Testis (tissue), 2 donors: ENCODE measurements around the gene RASL10A.

Source experiments
- CTCF ChIP-seq, 3 experiments: fragments of 450-650 bp in 2 of 3; fragments of 200-600 bp in 1 of 3; sonication (generic) in 1 of 3; IDR thresholded peaks; one replicate each; pipeline ENCODE4 v1.5.1; 2016 to 2019; ENCODE audit warnings: antibody characterized with exemption in 3 of 3, mild to moderate bottlenecking in 2 of 3, moderate library complexity in 1 of 3
- POLR2A ChIP-seq: fragments of 450-650 bp; IDR thresholded peaks from one replicate; pipeline ENCODE4 v1.6.1; 2017; ENCODE audit warnings: antibody characterized with exemption, mild to moderate bottlenecking, moderate library complexity

GRCh38 chr22:29288837-29289236 lies 26.7 kb downstream of the RASL10A start:
- TF ChIP-seq CTCF (IDR thresholded peaks at IDR 0.05): no peak
- TF ChIP-seq POLR2A: no peak
